A673 (cell line): Measurements from ENCODE around the gene CDH24.

ENCODE experiments used
- CTCF ChIP-seq: fragments of 300-800, 200-600 bp; sonication (generic); conservative IDR thresholded peaks from 2 replicates; pipeline ENCODE4 v1.5.1; 2017; ENCODE audit warnings: low read depth, mild to moderate bottlenecking, antibody characterized with exemption, low read length, moderate library complexity, mixed read lengths
- EZH2 ChIP-seq: fragments of 200-600 bp; sonication (generic); IDR thresholded peaks from 2 replicates; pipeline ENCODE4 v1.6.1; 2017; ENCODE audit warnings: borderline replicate concordance, low read depth, mild to moderate bottlenecking, mixed read lengths, antibody characterized with exemption, low read length; ENCODE audit not compliant: poor library complexity, severe bottlenecking

DNA sequence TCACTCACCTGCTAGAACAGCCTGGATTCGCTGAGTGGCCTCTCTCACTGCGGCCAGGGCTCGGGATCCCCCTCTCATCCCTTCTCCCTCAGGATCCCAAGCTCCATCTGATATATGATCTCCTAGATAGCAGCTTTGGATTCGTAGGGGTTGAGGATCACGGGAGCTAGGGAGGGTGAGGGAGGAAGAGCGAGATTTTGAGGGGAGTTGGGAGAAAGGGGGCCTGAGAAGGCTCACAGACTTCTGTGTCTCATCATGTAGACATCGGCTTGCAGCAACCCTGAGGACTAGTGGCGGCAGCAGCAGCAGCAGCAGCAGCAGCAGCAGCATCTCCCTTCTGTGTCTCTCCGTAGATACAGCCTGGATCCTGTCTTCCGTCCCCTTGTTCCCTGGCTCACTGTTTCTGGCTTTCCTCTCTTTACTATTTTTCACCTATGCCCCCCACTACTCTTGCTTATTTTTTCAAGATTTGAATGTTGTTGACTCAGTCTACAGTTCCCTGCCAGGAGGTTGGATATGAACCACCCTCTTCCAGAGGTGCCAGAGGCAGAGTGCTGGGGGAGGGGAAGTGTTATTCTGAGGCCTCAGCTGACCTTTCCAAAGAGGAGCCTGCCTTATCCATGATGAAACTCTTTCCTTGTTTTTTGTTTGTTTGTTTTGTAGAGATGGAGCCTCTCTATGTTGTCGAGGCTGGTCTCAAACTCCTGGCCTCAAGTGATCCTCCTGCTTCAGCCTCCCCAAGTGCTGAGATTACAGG is 47.4 kb upstream of the CDH24 start, which contains the start of gene CIROP:
- TF ChIP-seq CTCF (no peak), EZH2 (no peak)
